HepG2 (cell line): ENCODE measurements around the gene VAMP5. TPM values are rescaled to one million over a fixed set of nuclear protein-coding genes. Genes with fewer than 3 reads are reported as not detected.

ENCODE experiments used
- ARID4A ChIP-seq: sonication (generic); formaldehyde crosslinking; IDR thresholded peaks from 2 replicates; pipeline ENCODE4 v1.5.0; 2020; ENCODE audit warnings: mild to moderate bottlenecking, missing genetic modification reagents, borderline replicate concordance
- ATAD3A ChIP-seq: sonication (generic); formaldehyde crosslinking; IDR thresholded peaks from 2 replicates; pipeline ENCODE4 v1.4.0; 2020; ENCODE audit warnings: missing genetic modification reagents
- CC2D1A ChIP-seq: sonication (generic); formaldehyde crosslinking; IDR thresholded peaks from 2 replicates; pipeline ENCODE4 v1.8.1; 2023; ENCODE audit warnings: mild to moderate bottlenecking, missing genetic modification reagents
- HIVEP1 ChIP-seq: sonication (generic); formaldehyde crosslinking; IDR thresholded peaks from 2 replicates; pipeline ENCODE4 v1.4.0; 2020; ENCODE audit warnings: mild to moderate bottlenecking, missing genetic modification reagents
- JARID2 ChIP-seq: sonication (generic); formaldehyde crosslinking; IDR thresholded peaks from 2 replicates; pipeline ENCODE4 v1.8.1; 2023; ENCODE audit warnings: missing genetic modification reagents, inconsistent platforms; ENCODE audit not compliant: insufficient replicate concordance
- SAP130 ChIP-seq: IDR thresholded peaks from 2 replicates; pipeline ENCODE4 v1.6.1; 2016; ENCODE audit warnings: low read depth
- ZBTB10 ChIP-seq: sonication (generic); formaldehyde crosslinking; IDR thresholded peaks from 2 replicates; pipeline ENCODE4 v1.4.0; 2020; ENCODE audit warnings: missing genetic modification reagents, borderline replicate concordance
- ZNF142 ChIP-seq: sonication (generic); formaldehyde crosslinking; IDR thresholded peaks from 2 replicates; pipeline ENCODE4 v1.4.0; 2020; ENCODE audit warnings: missing genetic modification reagents
- ZNF230 ChIP-seq: sonication (generic); formaldehyde crosslinking; IDR thresholded peaks from 2 replicates; pipeline ENCODE4 v1.4.0; 2020; ENCODE audit warnings: mild to moderate bottlenecking, missing genetic modification reagents
- ZNF282 ChIP-seq: fragments of 450-650 bp; IDR thresholded peaks from 2 replicates; pipeline ENCODE4 v1.6.1; 2018; ENCODE audit not compliant: partially characterized antibody
- ZNF749 ChIP-seq: sonication (generic); formaldehyde crosslinking; IDR thresholded peaks from 2 replicates; pipeline ENCODE4 v1.8.0; 2022; ENCODE audit warnings: mild to moderate bottlenecking, missing genetic modification reagents, moderate library complexity, borderline replicate concordance
- ZSCAN25 ChIP-seq: sonication (generic); formaldehyde crosslinking; IDR thresholded peaks from 2 replicates; pipeline ENCODE4 v1.8.0; 2022; ENCODE audit warnings: mild to moderate bottlenecking, missing genetic modification reagents
- polyA plus RNA-seq, 8 experiments: library from polyadenylated mRNA; depleted of rRNA in 3 of 8; stranded (reverse) in 7 of 8; unstranded in 1 of 8; fragments of >200 nt; fragmentation: Illumina TruSeq in 4 of 8; extraction: Trizol in 4 of 8; gene quantifications; 2 replicates each; pipeline versions ENCODE4 v1.2.1 to v1.2.3, GENCODE V29; 2011 to 2016; ENCODE audit warnings: low read depth in 4 of 8, missing spikeins in 1 of 8, mixed read lengths in 1 of 8; ENCODE audit not compliant: insufficient read depth in 1 of 8
- total RNA-seq, 5 experiments: library from RNA; depleted of rRNA; stranded (reverse); fragments of >200 nt; fragmentation: Illumina TruSeq; extraction: Trizol; gene quantifications; 2 replicates each; pipeline ENCODE4 v1.2.3, GENCODE V29; 2016; ENCODE audit warnings: low read depth in 1 of 5
- TF ChIP-seq, protein P1 (sequence below): sonication (generic); formaldehyde crosslinking; IDR thresholded peaks from 2 replicates; pipeline ENCODE4 v1.5.0; 2020; ENCODE audit warnings: missing genetic modification reagents, mild to moderate bottlenecking, borderline replicate concordance

Gene VAMP5
- total and polyA plus RNA-seq, 2 of the 13 experiments (the other 11 are each of a cell fraction or from before 2014, with no cell fraction given) = 7.2 to 56.7 TPM

- TF ChIP-seq ARID4A (CRISPR knock-in tag) (peak; percentile 94), HIVEP1 (CRISPR knock-in tag) (0 out of 2 replicates have a peak, but pooled peaks have one; percentile 48), CC2D1A (CRISPR knock-in tag) (no peak), ATAD3A (CRISPR knock-in tag) (no peak), ZNF282 (no peak), ZSCAN25 (CRISPR knock-in tag) (peak; percentile 74; the same call in 1 of the 2 replicates), JARID2 (CRISPR knock-in tag) (no peak), SAP130 (peak; percentile 97), ZBTB10 (CRISPR knock-in tag) (no peak), ZNF230 (no peak; the same call in 1 of the 2 replicates), ZNF142 (CRISPR knock-in tag) (peak; percentile 90; the same call in 1 of the 2 replicates), ZNF749 (CRISPR knock-in tag) (no peak)
- TF ChIP-seq, protein P1, sequence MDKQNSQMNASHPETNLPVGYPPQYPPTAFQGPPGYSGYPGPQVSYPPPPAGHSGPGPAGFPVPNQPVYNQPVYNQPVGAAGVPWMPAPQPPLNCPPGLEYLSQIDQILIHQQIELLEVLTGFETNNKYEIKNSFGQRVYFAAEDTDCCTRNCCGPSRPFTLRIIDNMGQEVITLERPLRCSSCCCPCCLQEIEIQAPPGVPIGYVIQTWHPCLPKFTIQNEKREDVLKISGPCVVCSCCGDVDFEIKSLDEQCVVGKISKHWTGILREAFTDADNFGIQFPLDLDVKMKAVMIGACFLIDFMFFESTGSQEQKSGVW (CRISPR knock-in tag) = 0 out of 2 replicates have a peak, but pooled peaks have one; percentile 63
Measured at GRCh38 chr2:85595301-85596025, 11.2 kb downstream of the VAMP5 start, which contains the start of gene RNF181 (continued).
